ENCODE measurements around the gene TRUB1.
"Not testable (repeated sequence)": the region's sequence is repeated elsewhere in the genome, so short reads cannot be mapped to it uniquely, and the experiment has no call there.

The TRUB1 gene

DNA sequence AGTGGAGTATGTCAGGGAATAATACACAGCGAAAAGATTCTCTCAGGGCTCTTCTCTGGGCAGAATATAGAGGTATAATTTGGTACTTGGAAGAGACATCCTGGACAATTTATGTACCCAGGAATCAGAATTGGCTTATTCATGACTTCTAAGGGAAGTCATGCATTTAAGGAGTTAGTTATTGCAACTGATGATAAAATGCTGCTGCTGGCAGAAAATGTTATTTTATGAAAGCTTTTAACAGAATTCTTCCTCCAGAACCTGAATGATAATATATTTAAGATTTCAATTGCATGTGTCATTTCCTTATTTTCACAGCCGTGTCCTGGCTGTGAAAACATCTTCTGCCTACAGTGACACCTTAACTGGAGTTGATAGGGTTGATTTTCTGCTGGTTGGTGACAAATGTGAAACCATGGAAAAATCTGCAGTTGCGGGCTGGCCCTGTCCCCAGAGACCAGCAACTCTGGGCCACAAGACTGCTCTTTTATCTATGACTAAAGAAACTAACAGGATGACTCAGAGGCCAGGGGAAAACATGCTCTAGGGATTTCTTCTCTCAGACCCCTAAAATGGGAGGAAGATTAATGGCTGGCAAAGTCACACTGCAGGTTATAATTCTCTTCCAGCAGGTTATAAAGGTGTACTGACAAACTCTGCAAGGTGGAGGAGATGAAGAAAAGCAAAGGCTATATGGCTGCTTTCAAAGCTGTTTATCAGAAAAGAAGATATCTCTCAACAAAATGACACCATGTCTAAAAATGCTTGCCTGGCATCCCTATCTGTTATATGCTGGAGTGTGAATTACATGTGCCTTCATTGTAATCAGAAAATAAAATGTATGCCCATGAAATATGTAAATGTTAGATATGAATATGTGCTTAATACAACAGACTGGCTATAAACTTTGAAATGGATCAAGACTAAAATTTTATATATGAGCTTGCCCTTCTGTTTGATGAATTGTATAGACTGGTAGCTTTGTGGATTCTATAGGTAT, 12.1 kb upstream of the TRUB1 start:
- DNase-seq, result no peak

DNA sequence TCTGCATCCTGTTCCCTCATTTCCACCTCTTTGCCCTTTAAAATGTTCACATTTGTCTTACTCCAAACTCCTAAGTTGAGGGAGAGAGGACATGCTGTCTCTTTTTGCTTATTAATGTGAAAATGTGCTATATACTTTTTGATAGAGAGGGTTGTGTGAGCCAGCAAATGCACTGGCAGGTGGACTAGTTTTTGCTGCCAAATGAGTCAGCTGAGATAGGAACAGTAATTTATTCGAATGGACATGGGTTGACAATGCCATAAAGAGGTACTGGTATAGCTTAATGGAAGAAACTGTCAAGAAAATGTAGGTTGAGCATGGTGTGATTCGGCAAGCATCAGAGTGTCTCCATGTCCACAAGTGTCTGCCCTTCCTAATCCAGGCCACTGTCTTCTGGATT, 9.2 kb upstream of the TRUB1 start:
- no peak for DNase-seq

DNA sequence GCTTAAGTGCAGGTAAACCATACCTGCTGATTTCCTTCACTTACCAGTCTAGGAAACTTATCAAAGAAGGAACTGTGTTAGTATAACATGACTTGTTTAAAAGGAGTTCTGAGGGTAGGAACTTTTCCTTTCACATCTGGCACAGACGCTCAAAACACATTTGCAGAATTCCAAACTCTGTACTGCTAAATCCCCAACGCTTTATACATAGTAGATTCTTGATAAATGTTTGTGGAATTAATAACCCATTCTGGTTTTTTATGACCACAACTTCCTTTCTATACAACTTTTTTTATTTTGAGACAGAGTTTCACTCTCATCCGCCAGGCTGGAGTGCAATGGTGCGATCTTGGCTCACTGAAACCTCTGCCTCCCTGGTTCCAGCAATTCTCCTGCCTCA, 7.7 kb upstream of the TRUB1 start:
- no peak for DNase-seq

DNA sequence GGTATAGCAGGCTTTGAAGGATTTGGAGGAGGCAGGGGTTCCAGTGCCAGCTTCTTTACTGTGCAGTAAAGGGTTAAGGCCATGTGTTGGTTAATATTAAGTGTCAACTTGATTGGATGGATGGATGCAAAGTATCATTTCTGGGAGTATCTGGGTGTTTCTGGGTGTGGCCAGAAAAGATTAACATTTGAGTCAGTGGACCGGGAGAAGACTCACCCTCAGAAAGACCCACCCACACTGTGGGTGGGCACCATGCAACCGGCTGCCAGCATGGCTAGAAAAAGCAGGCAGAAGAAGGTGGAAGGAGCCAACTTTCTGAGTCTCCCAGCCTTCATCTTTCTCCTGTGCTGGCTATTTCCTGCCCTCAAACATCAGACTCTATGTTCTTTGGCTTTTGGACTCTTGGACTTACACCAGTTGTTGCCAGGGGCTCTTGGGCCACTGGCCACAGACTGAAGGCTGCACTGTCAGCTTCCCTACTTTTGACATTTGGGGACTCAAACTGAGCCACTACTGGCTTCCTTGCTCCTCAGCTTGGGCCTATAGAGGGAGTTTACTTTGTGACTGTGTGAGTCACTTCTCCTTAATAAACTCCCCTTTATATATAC, 6.8 kb upstream of the TRUB1 start:
- DNase-seq, result no peak

DNA sequence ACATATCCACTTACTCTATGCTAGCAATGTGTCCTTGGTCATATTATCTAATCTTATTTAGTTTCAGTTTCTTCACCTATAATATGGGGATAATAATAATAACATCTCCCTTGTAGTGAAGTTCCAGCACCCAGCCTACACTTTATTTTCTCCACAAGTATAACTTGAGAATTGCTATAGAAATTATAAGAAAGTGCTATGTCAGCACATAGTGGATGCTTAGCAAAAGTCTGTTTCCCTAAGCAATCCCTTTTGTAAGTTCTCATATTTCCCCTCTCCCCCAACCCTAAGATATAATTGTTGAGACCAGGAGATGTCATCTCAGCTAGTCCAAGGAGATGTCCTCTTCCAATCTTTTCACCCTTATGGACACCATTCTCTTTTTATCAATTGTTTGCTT, 5.8 kb upstream of the TRUB1 start:
- no peak for DNase-seq

DNA sequence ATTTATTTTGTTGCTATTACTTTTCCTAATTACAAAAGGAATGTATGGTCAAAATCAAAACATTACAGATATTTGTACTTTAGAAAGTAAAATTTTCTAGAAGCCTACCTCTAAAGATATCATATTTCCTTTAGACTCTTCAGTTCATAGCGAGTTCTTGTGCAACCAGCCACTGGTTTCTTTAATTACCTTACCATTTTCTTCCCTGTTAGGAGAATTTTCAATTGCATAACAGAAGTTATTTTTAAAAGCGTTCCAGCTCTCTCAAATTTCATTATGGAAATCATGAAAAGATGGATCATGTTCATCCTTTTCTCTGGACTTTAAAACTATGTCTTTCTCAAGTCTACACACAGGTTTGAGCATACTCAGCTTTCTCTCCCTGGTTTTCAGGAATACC, 5.0 kb upstream of the TRUB1 start:
- no peak for DNase-seq

DNA sequence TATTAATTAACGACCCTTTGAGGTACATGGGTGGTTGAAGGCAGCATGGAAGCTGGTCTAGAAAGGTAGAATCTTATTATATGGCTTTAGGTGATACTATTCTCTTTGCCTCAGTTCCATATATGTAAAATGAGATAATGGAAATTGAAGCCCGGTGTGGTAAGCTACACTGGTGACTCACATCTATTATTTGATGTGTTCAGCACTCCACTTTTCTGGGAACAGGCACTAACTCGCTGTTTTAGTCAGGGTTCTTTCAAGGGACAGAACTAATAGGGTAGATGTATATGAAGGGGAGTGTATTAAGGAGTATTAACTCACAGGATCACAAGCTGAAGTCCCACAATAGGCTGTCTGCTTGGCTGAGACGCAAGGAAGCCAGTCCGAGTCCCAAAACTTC, 4.4 kb upstream of the TRUB1 start:
- no peak for DNase-seq

DNA sequence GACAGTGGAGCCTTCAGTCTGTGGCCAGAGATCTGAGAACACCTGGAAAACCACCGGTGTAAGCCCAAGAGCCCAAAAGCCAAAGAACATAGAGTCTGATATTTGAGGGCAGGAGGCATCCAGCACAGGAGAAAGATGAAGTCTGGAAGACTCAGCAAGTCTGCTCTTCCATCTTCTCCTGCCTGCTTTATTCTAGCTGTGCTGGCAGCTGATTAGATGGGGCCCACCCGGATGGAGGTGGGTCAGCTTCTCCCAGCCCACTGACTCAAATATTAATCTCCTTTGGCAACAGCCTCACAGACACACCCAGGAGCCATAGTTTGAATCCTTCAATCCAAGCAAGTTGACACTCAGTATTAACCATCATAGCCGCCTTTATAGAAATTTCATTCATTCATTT, 4.0 kb upstream of the TRUB1 start:
- DNase-seq, result not testable (repeated sequence)

DNA sequence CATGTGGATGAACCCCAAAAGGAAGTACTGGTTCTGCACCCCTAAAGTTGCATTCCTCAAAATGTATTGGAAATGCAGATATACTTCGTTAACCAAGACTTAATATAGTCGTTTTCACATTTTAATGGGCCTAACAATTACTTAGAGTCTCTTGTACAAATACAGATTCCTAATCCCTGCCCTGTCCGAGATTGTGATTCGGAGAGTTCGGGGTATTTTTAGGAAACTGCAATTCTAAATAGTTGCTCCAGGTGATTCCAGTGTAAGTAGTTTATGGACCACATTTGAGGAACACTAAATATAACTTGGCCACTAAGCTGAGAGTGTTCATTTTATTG, 830 bp downstream of the TRUB1 start:
- no peak for DNase-seq

DNA sequence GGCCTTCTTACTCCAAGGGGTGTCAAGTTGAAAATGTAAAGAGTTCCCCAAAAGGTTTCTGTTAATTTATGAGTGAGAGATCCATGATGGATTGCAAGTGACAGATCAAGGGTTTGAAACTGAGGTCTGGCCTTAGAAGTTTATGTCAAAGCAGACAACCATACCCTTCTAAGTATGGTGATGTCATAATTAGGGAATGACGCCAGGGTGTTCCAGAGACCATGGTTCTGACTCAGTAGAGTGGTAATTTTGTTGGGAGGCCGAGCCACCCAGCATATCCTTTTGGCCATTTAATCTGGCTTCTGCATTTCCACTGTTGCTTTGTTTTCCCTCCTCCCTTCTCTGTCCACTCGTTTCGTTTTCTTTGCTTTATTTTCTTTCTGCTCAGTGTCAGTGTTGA, 2.7 kb downstream of the TRUB1 start:
- DNase-seq, result no peak

DNA sequence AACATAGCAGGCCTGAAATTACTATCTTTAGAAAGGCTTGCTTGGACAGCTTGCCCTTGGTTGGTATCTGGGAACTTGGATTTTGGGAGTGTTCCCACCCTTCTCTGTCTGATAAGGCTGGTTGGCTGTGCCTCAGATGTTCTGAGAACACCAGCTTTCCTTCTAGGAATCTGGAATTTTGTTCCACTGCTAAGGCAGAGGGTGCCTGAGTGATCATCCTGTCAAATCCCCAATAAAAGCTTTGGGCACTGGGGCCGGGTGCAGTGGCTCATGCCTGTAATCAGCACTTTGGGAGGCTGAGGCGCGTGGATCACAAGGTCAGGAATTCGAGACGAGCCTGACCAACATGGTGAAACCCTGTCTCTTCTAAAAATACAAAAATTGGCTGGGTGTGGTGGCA, 5.0 kb downstream of the TRUB1 start:
- DNase-seq, result no peak

DNA sequence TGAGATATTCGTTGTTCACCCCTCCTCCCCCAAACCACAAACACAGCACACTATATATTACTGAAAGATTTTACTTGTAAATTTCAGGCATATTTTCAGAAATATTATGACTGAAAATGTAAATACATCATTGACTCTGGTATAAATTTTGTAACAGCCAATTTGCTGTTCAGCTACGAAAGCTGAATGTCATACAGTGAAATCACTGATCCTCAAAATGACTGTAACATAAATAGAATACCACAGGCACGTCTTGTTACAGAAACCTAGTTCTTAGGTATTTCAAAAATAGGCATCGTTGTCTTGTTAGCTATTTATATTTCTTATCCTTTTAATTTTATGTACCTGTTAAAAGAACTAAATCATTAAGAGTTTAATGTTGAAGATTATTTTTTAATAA, 15.1 kb downstream of the TRUB1 start:
- no peak for DNase-seq

DNA sequence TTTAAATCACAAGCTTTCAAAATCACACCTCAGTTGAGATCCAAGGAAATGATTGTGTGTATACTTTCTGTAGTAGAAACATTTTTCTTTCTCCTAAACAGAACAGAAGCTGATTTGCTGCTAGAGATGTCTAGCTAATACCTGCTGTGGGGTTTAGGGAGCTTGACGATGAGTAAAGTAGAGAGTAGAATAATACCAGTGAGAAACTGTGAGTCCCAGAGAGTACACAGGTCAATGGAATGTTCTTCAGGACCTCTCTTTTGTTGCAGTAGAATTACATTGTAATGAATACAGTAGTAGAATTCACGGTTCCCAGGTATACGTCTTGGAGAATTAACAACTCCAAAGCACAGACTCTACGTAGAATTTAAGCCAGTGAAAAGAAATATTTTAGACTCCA, 18.0 kb downstream of the TRUB1 start:
- DNase-seq, result no peak

DNA sequence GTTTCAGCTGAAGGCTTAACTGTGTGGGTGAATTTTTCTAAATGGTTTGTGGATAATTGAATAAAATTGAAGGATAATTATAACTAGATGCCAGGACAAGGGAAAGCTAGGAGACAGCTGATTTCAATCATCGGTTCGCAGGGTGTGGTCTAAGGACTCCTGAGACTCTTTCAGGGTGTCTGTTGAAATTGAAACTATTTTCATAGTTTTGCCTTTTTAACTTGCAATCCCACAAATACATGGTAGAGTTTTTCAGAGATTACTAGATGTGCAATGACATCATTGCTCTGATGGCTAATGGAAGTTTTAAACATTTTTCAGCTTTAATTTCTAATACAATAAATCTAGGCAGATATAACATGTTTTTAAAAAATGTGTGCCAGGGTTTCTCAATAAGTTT, 18.5 kb downstream of the TRUB1 start:
- no peak for DNase-seq

DNA sequence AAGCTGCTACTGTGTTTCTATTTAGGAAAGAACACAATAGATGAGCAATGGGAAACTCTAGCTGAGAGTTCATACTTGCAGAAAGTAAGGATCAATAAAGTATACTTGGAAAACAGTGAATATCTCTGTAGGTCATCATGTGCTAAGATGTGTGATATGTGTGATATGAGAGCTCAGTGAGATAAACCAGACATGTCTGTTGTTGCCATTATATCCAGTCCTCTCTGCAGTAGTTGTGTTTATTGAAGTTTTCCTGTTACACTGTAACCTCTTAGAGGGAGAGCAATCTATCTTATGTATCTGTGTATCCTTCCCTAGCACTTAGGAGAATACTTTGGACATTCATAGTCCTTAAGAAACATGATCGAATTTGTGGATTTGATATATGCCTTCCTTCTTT, 19.1 kb downstream of the TRUB1 start:
- DNase-seq, result no peak

DNA sequence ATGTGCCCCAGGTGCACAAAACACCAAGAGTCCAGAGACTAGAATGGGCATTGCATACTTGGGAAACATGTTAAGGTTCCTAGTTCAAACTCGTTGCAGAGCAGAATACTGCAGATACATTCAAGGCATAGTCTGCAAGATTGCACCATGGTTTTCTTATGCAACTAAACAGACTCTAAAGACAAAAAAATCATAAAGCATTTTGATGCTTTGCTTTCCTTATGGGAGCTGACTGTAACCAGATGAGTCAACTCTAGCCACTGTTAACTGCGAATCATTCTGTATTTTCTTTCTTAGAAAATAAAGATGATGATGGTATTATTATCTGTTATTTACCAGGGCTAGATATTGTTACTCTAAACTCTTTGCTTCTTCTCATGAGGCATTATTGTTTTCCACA, 19.7 kb downstream of the TRUB1 start:
- DNase-seq, result no peak

DNA sequence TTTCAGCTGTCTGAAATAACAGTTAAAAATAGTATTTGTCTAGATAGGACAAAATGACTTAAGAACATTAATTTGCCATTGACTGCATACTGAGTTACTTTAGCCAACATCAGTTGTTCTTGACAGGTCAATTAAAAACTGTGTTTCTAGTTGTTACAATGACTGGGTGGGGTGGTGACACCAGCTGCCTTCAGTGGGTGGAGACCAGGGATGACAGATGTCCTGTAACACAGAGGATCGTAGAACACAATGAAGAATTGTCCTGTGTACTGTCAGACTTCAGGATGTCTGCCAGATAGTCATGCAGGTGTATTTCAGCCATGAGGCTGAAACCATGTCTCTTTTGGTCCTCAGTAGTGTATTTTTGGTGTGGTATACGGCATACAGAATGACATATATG, 24.4 kb downstream of the TRUB1 start:
- DNase-seq, result no peak

DNA sequence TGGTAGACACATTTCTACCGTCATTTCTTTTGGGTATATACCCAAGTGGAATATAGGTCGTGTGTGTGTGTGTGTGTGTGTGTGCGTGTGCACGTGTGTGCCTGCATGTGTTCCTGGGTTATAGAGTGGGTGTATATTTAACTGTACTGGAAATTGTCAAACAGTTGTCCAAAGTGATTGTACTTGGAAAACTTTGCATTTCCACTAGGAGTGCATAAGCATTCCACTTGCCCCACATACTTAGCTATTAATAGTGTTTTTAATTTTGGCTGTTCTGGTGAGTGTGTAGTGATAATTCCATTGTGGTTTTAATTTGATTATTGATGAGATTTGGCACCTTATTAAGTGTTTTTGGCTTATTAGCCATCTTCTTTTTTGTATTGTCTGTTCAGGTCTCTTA, 25.9 kb downstream of the TRUB1 start:
- DNase-seq, result no peak

DNA sequence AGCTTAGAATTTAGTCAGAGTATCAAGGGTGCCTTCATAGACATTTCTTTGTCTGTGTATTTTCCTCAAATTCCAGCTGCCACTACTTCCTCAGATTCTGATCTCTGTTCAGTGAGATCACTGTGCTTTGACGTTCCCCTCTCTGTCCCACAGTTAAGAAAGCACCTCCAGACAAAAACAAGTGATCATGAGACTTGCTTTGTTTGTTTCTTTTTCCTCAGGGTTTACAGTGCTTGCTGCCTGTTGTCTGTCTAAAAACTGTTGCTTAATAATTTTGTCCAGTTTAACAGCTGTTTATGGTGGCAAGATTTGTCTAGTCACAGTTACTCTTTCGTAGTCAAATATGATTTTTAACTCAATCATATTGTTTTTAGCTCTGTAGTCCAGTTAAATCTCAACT, 29.1 kb downstream of the TRUB1 start:
- DNase-seq, result no peak

DNA sequence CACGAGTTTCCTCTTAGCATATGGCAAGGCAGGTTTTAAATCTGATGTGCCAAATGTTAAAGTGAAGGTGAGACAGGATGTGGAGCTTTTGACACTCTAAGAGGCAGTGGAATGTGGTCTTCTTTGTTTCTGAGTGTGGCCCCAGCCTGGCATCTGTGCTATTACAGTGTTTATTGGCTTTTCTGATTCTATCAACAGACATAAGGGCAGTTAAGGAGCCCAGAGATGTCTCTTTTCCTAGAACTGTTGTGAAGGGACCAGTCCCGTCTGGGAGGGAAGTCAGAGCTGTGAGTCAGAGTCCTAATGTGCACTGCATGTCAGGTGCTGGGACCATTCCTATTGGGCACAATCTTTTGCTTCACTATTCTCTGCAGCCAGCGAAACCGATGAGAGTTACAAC, 32.5 kb downstream of the TRUB1 start:
- no peak for DNase-seq

DNA sequence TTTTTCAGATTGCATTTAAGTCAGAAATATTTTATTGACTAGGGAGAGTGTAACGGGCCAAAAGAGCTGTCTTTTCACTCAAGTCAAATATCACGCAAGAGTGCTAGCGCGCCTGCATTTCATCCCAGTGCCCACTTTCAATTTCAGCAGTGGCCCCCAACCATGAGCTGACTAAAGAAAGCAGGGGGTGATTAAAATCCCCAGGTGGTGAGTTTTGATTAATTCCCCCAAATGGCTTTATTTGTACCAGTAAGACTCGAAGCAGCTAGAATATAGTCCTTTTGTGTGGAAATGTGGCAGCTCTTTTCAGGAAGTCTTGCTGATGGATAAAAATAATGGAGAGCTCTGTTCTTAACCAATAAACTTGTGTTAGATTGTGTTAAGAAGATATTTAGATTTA, 35.3 kb downstream of the TRUB1 start:
- no peak for DNase-seq

DNA sequence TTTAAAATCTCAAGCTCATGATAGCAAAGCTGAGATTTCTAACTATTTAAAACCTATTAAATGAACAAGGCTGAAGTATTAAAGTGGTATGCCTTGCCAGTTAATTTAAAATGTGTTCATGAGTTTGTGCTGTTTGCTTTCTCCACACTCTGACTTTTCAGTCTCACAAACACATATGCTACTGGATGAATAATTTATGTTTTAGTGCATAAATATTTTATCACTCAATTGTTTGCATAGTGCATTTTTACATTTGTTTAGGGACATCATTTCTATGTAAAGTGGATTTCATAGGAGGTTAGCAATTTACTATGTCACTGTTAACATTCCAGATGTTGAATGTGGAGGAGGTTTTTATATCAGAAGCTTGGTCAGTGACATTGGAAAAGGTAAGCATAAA, 36.0 kb downstream of the TRUB1 start:
- DNase-seq, result no peak

DNA sequence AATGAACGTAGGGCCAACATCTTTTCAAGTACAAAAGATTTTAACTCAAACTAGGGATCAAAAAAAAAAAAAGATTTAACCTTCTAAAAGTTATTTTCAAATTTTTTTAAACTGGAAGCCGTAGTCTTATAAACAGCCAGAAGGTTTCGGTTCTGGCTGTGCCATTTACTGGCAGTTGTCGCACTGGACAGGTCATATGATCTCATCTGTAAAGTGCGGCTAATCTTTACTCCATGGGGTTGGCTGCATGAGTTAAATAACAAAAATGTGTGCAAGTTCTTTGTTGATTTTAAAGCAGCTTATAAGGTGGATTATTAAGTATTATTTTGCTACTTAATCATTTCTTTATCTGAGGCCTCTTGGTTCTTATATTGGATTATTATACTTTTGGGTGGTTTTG, 36.6 kb downstream of the TRUB1 start:
- no peak for DNase-seq

DNA sequence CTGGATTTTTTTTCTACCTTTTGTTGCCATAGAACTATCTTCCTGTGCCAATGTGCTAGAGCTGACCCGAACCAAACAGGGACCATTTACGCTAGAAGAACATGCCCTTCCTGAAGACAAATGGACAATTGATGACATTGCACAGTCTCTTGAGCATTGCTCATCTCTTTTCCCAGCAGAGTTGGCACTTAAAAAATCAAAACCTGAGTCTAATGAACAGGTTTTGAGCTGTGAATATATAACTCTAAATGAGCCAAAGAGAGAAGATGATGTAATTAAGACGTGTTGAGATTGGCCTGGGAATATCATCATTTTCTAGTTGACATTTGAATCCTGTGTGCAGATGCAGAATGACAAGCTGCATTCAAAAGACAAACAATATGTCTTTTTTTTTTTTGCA, 37.1 kb downstream of the TRUB1 start:
- DNase-seq, result no peak

DNA sequence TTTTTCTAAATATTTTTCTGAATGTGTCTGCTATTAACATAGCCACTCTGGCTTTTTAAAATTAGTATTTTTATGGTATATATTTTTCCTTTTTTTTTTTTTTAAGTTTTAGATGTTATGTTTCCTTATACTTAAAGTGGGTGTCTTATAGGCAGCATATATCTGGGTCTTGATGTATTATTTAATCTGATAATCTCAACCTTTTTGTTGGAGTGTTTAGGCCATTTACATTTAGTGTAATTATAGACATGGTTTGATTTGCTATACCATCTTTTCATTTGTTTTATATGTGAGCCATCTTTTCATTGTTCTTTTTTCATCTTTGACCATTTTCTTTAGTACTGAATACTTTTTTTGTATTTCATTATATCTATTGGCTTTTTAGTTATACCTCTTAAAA, 45.0 kb downstream of the TRUB1 start:
- DNase-seq, result no peak
